SK-N-SH treated with all-trans-retinoic acid at 6 μM for 48 hours (cell line): ENCODE measurements around the gene TRPM2.
"Not testable (repeated sequence)": the region's sequence is repeated elsewhere in the genome, so short reads cannot be mapped to it uniquely, and the experiment has no call there.

Experiments
- ATAC-seq: fragments of 200-7000 bp; cut with Tn5 transposase; 3 replicates; pipeline ENCODE4 v1.9.1; 2020; ENCODE audit warnings: mild to moderate bottlenecking, moderate library complexity
- ARNTL ChIP-seq: fragments of 450-650 bp; formaldehyde crosslinking; IDR thresholded peaks from 2 replicates; pipeline ENCODE4 v1.5.0; 2020; ENCODE audit warnings: low read depth, mild to moderate bottlenecking, moderate library complexity, borderline replicate concordance
- CSDC2 ChIP-seq: fragments of 250-450 bp; sonication (Bioruptor Pico); IDR thresholded peaks from 2 replicates; pipeline ENCODE4 v1.5.0; 2020; ENCODE audit warnings: mild to moderate bottlenecking, moderate library complexity
- ESRRG ChIP-seq: fragments of 250-450 bp; sonication (Bioruptor Pico); IDR thresholded peaks from 2 replicates; pipeline ENCODE4 v1.6.1; 2021; ENCODE audit warnings: mild to moderate bottlenecking
- GLIS3 ChIP-seq: fragments of 250-450 bp; sonication (Bioruptor Pico); IDR thresholded peaks from 2 replicates; pipeline ENCODE4 v1.5.0; 2020; ENCODE audit warnings: mild to moderate bottlenecking, moderate library complexity
- ISL1 ChIP-seq: fragments of 250-450 bp; sonication (Bioruptor Pico); IDR thresholded peaks from 2 replicates; pipeline ENCODE4 v2.1.2; 2022; ENCODE audit warnings: mild to moderate bottlenecking, moderate library complexity
- PPARA ChIP-seq: fragments of 250-450 bp; sonication (Bioruptor Pico); IDR thresholded peaks from 2 replicates; pipeline ENCODE4 v1.5.0; 2020; ENCODE audit warnings: mild to moderate bottlenecking, borderline replicate concordance
- RARB ChIP-seq: fragments of 250-450 bp; sonication (Bioruptor Pico); IDR thresholded peaks from 2 replicates; pipeline ENCODE4 v1.8.0; 2021; ENCODE audit warnings: mild to moderate bottlenecking, moderate library complexity
- TOX ChIP-seq: fragments of 250-450 bp; sonication (Bioruptor Pico); IDR thresholded peaks from 2 replicates; pipeline ENCODE4 v1.8.0; 2021; ENCODE audit warnings: mild to moderate bottlenecking, moderate library complexity, borderline replicate concordance
- ZFP3 ChIP-seq: fragments of 250-450 bp; sonication (Bioruptor Pico); IDR thresholded peaks from 2 replicates; pipeline ENCODE4 v1.5.0; 2020; ENCODE audit warnings: mild to moderate bottlenecking, moderate library complexity
- ZFP30 ChIP-seq: fragments of 450-650 bp; formaldehyde crosslinking; IDR thresholded peaks from 2 replicates; pipeline ENCODE4 v1.5.0; 2022; ENCODE audit warnings: mild to moderate bottlenecking, moderate library complexity
- ZNF565 ChIP-seq: fragments of 450-650 bp; formaldehyde crosslinking; conservative IDR thresholded peaks from 2 replicates; pipeline ENCODE4 v1.5.0; 2020; ENCODE audit warnings: low read depth, mild to moderate bottlenecking, moderate library complexity
- ZNF8 ChIP-seq: fragments of 450-650 bp; formaldehyde crosslinking; IDR thresholded peaks from 2 replicates; pipeline ENCODE4 v1.5.0; 2020; ENCODE audit warnings: mild to moderate bottlenecking, moderate library complexity
- TF ChIP-seq, protein P1 (sequence below): fragments of 250-450 bp; sonication (Bioruptor Pico); IDR thresholded peaks from 2 replicates; pipeline ENCODE4 v1.5.1; 2021; ENCODE audit warnings: mild to moderate bottlenecking, moderate library complexity
- TF ChIP-seq, protein P2 (sequence below): fragments of 250-450 bp; sonication (Bioruptor Pico); IDR thresholded peaks from 2 replicates; pipeline ENCODE4 v1.5.1; 2020; ENCODE audit warnings: low read depth, mild to moderate bottlenecking, moderate library complexity
- TF ChIP-seq, protein P3 (sequence below): fragments of 250-450 bp; sonication (Bioruptor Pico); IDR thresholded peaks from 2 replicates; pipeline ENCODE4 v1.8.0; 2021; ENCODE audit warnings: low read depth, mild to moderate bottlenecking, moderate library complexity, borderline replicate concordance
- TF ChIP-seq, protein P4 (sequence below): fragments of 250-450 bp; sonication (Bioruptor Pico); IDR thresholded peaks from 2 replicates; pipeline ENCODE4 v1.5.0; 2020; ENCODE audit warnings: mild to moderate bottlenecking, moderate library complexity

TRPM2 gene

DNA sequence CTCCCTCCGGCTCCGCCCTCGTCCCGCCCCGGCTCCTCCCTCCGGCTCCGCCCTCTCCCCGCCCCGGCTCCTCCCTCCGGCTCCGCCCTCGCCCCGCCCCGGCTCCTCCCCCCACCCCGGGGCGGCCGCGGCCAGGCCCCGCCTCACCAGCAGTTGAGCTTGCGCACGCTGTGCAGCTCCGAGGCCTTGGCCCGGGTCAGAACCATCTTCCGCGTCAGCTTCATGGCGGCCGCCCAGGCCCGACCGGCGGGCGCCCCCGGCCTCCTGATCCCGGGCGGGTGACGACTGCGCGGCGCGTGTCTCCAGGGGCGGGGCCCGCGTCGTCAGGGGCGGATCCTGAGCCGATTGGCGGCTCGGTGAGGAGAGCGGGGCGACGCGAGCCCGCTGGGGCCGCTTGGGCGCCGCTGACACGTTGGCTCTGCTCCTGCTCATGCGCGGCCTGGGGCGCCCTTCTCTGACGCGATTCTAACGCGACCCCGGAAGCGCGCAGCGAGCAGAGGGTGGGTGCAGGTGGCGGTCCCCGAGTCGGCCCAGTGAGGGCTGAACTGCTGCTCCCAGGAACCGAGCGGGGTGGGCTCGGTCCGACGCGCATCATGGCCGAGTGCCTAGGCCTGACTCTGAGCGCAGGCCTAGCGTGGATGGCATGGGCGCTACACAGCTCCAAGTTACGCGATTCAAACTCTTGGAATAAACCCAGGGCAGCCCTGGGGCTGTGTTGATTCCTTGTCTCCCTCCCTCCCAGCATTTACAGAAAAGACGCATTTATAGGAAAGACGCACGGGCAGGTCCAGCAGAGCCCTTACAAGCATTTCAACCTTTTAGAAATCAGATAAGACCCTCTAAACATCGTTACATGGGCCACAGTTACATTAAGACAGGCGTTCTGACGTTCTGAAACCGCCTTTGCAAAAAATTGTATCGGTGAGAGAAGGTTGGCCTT lies 14.2 kb upstream of the TRPM2 start, which contains the start of gene CFAP410:
Gene CFAP410, minus strand, starts transcription at position 420 of the 940 bp plus-strand sequence. Its CDS starts 196 bp downstream, at position 224.
- TF ChIP-seq CSDC2 (no peak), ZFP3 (CRISPR knock-in tag) (no peak), ZNF8 (CRISPR knock-in tag) (no peak), ZFP30 (no peak), RARB (CRISPR knock-in tag) (no peak), GLIS3 (CRISPR knock-in tag) (no peak), PPARA (CRISPR knock-in tag) (no peak), ZNF565 (CRISPR knock-in tag) (no peak), ARNTL (CRISPR knock-in tag) (no peak), ESRRG (CRISPR knock-in tag) (no peak), ISL1 (no peak), TOX (CRISPR knock-in tag) (no peak)
- TF ChIP-seq, protein P1, sequence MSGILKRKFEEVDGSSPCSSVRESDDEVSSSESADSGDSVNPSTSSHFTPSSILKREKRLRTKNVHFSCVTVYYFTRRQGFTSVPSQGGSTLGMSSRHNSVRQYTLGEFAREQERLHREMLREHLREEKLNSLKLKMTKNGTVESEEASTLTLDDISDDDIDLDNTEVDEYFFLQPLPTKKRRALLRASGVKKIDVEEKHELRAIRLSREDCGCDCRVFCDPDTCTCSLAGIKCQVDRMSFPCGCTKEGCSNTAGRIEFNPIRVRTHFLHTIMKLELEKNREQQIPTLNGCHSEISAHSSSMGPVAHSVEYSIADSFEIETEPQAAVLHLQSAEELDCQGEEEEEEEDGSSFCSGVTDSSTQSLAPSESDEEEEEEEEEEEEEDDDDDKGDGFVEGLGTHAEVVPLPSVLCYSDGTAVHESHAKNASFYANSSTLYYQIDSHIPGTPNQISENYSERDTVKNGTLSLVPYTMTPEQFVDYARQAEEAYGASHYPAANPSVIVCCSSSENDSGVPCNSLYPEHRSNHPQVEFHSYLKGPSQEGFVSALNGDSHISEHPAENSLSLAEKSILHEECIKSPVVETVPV (CRISPR knock-in tag), result no peak
- TF ChIP-seq, protein P2, sequence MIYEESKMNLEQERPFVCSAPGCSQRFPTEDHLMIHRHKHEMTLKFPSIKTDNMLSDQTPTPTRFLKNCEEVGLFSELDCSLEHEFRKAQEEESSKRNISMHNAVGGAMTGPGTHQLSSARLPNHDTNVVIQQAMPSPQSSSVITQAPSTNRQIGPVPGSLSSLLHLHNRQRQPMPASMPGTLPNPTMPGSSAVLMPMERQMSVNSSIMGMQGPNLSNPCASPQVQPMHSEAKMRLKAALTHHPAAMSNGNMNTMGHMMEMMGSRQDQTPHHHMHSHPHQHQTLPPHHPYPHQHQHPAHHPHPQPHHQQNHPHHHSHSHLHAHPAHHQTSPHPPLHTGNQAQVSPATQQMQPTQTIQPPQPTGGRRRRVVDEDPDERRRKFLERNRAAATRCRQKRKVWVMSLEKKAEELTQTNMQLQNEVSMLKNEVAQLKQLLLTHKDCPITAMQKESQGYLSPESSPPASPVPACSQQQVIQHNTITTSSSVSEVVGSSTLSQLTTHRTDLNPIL (CRISPR knock-in tag), result no peak
- TF ChIP-seq, protein P3, sequence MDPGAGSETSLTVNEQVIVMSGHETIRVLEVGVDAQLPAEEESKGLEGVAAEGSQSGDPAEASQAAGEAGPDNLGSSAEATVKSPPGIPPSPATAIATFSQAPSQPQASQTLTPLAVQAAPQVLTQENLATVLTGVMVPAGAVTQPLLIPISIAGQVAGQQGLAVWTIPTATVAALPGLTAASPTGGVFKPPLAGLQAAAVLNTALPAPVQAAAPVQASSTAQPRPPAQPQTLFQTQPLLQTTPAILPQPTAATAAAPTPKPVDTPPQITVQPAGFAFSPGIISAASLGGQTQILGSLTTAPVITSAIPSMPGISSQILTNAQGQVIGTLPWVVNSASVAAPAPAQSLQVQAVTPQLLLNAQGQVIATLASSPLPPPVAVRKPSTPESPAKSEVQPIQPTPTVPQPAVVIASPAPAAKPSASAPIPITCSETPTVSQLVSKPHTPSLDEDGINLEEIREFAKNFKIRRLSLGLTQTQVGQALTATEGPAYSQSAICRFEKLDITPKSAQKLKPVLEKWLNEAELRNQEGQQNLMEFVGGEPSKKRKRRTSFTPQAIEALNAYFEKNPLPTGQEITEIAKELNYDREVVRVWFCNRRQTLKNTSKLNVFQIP (CRISPR knock-in tag), result no peak
- peak; percentile 92 for ATAC-seq

DNA sequence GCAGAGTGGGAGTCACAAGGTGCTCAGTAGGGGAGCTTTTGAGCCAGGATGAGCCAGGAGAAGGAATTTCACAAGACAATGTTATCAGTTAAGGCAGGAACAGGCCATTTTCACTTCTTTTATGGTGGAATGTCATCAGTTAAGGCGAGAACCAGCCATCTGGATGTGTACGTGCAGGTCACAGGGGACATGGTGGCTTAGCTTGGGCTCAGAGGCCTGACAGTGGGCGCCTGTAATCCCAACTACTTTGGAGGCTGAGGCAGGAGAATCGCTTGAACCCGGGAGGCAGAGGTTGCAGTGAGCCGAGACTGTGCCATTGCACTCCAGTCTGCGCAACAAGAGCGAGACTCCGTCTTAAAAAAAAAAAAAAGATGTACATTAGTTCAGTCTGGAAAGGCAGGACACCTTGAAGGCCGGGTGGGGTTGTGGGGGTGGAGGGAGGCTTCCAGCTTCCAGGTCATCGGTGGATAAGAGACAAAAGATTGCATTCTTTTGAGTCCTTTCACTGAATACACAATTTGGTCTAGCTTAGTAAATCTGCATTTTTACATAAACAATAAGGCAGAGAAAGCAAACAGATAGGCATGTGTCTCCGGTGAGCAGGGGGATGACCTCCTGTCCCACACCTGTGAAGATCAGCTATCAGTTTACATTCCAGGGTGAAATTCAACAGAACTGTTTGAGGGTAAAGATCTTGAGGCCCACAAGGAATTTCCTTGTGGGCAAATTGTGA lies 11.5 kb upstream of the TRPM2 start:
- not testable (repeated sequence) for ATAC-seq

DNA sequence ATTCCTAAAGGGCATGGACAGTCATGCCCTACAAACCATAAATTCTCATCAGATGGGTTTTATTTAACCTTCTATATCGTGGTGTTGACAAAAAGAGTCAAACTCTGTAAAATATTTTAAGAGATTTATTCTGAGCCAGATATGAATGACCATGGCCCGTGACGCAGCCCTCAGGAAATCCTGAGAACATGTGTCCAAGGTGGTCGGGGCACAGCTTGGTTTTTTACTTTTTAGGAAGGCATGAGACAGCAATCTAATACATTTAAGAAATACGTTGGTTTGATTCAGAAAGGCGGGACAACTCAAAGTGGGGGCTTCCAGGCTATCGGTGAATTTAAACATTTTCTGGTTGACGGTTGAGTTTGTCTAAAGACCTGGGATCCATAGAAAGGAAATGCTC lies 10.4 kb upstream of the TRPM2 start:
- not testable (repeated sequence) for ATAC-seq

DNA sequence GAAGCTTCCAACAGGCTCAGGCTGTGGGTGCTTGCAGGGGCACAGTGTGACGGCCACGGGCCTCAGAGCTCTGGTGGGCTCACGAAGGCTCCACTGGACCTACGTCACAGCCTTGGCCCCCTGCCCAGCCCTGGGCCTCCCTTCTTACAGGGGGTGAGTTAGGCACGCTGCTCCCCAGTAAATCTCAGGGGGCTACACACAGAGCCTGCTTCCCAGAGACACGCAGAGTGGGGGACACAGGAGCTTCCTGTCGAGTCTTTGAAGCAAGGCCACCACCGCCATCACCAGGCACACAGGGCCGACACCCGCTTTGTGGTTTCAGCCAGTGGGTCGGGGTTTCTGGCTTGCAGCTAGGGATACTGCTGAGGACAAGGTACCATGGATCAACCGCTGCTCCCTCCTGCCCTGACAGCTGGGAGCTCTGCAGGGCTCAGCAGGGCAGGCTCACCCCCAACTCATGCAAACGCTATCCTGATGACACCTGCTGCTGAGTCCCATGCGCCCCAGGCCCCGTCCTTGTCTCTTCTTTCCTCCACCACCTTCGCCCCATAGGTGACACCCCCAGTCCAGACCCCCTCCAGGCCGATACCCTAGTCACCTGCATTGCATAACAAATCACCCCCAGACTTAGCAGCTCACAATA lies 8.8 kb upstream of the TRPM2 start:
- TF ChIP-seq, protein P4, sequence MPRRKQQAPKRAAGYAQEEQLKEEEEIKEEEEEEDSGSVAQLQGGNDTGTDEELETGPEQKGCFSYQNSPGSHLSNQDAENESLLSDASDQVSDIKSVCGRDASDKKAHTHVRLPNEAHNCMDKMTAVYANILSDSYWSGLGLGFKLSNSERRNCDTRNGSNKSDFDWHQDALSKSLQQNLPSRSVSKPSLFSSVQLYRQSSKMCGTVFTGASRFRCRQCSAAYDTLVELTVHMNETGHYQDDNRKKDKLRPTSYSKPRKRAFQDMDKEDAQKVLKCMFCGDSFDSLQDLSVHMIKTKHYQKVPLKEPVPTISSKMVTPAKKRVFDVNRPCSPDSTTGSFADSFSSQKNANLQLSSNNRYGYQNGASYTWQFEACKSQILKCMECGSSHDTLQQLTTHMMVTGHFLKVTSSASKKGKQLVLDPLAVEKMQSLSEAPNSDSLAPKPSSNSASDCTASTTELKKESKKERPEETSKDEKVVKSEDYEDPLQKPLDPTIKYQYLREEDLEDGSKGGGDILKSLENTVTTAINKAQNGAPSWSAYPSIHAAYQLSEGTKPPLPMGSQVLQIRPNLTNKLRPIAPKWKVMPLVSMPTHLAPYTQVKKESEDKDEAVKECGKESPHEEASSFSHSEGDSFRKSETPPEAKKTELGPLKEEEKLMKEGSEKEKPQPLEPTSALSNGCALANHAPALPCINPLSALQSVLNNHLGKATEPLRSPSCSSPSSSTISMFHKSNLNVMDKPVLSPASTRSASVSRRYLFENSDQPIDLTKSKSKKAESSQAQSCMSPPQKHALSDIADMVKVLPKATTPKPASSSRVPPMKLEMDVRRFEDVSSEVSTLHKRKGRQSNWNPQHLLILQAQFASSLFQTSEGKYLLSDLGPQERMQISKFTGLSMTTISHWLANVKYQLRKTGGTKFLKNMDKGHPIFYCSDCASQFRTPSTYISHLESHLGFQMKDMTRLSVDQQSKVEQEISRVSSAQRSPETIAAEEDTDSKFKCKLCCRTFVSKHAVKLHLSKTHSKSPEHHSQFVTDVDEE (CRISPR knock-in tag), result no peak
- TF ChIP-seq, protein P1 (CRISPR knock-in tag), result no peak
- no peak for TF ChIP-seq ZFP30
- no peak for ATAC-seq
